ENCODE measurements around the gene VPS37B. TPM values are rescaled to one million over a fixed set of nuclear protein-coding genes. Genes with fewer than 3 reads are reported as not detected.

VPS37B gene
- total RNA-seq, 1 experiment from 2014 or later: 37.6 TPM

DNA sequence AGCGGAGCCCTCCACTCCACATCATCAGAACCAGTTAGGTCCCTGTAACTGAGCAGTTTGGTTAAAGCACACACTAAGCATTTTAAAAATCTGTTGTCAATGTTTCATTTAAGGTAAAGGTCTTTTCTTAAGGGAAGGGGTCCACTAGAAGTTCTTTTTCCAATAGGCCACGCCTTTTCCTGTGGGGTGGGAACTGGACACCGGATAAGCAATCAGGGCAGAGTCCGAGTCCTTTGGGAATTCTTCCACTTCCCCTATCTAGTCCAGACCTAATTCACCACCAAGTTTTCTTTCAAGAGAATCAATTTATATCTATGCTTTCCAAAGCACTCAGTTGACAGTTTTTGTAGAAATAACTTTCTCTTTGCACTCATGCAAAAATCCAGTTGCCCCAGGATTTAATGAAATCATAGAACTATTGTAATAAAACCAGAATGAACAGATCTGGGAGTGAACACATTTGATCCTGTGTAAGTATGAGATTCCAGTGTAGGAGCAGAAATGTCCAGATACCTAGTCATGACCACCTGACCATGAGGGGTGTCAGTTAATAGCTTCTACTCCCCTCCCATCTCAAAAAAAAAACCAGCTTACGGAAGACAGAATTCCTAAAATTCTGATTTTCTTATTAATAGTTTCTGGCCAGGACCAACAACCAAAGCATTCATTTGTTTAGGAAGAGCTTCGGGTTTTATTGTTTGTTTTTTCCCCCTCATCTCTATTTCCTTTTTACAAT is 11.7 kb downstream of the VPS37B start:
- TF ChIP-seq, protein P1, sequence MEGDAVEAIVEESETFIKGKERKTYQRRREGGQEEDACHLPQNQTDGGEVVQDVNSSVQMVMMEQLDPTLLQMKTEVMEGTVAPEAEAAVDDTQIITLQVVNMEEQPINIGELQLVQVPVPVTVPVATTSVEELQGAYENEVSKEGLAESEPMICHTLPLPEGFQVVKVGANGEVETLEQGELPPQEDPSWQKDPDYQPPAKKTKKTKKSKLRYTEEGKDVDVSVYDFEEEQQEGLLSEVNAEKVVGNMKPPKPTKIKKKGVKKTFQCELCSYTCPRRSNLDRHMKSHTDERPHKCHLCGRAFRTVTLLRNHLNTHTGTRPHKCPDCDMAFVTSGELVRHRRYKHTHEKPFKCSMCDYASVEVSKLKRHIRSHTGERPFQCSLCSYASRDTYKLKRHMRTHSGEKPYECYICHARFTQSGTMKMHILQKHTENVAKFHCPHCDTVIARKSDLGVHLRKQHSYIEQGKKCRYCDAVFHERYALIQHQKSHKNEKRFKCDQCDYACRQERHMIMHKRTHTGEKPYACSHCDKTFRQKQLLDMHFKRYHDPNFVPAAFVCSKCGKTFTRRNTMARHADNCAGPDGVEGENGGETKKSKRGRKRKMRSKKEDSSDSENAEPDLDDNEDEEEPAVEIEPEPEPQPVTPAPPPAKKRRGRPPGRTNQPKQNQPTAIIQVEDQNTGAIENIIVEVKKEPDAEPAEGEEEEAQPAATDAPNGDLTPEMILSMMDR (IDR thresholded peaks at IDR 0.05; ENCODE audit: unreplicated experiment): no peak
- Mint-ChIP-seq H3K4me1 (ENCODE audit: insufficient read depth, unreplicated experiment) (peaks cover 34% of the 10 kb centered on the region), H3K9me3 (ENCODE audit: unreplicated experiment) (no peaks in the 10 kb centered on the region), H3K4me3 (ENCODE audit: unreplicated experiment) (no peak overlapping the region), H3K27ac (ENCODE audit: low read depth, unreplicated experiment) (no peak overlapping the region), H3K36me3 (ENCODE audit: insufficient read depth, unreplicated experiment) (peaks cover 18% of the 10 kb centered on the region), H3K27me3 (ENCODE audit: insufficient read depth, unreplicated experiment) (no peaks in the 10 kb centered on the region)
- intact Hi-C loops (cut with micrococcal nuclease): no loop called here
- BruUV-seq (replicated peaks): no TSS peak
- ChIA-PET CTCF (interaction anchor here (1.0 kb wide), 2 partner anchors 10 to 23 kb away, joined by 3 to 5 read pairs; no protein-coding TSS in a partner anchor), POLR2A (interaction anchor here (1.1 to 5.5 kb wide), 6 partner anchors 7 to 91 kb away, joined by 3 to 87 read pairs (median 10); partner anchors contain the start of genes OGFOD2 and VPS37B)
- no peak for DNase-seq (ENCODE audit: unreplicated experiment)

DNA sequence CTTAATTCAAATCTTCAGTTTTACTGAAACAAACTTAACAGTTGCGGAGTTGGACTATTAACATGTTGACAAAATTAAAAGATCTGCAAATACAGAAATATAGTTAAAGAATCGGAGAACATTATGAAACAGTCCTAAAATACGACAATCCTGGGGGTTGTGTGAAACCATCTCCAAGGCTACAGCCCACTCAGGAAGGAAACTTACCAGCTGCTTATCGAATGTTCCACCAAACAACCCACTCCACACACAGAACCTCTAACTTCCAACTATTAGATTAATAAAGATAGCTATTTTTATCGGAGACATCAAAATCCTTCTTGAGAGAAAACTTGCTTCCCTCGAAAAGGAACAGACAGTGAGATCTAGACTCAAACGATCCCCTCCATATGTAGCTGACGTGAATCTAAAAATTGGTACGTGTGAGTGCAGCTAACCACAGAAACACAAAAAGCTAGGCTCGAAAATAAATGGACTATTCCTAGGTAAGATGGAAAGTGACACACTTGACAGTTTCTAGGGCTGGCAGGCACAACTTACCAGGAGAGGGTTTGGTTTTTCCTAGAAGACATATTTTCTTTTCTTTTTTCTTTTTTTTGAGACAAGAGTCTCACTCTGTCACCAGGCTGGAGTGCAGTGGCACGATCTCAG is 12.9 kb downstream of the VPS37B start:
- Mint-ChIP-seq H3K4me1 (ENCODE audit: insufficient read depth, unreplicated experiment) (peaks cover 25% of the 10 kb centered on the region), H3K27me3 (ENCODE audit: insufficient read depth, unreplicated experiment) (no peaks in the 10 kb centered on the region), H3K4me3 (ENCODE audit: unreplicated experiment) (no peak overlapping the region), H3K27ac (ENCODE audit: low read depth, unreplicated experiment) (no peak overlapping the region), H3K9me3 (ENCODE audit: unreplicated experiment) (no peaks in the 10 kb centered on the region), H3K36me3 (ENCODE audit: insufficient read depth, unreplicated experiment) (peaks cover 12% of the 10 kb centered on the region)
- DNase-seq (ENCODE audit: unreplicated experiment): no peak
- TF ChIP-seq, protein P1 (IDR thresholded peaks at IDR 0.05; ENCODE audit: unreplicated experiment): no peak
- intact Hi-C loops (cut with micrococcal nuclease): no loop called here
- POLR2A ChIA-PET: interaction anchor here (1.1 to 2.5 kb wide), 6 partner anchors 8 to 46 kb away, joined by 3 to 11 read pairs (median 4); no protein-coding TSS in a partner anchor
- CTCF ChIA-PET: interaction anchor here (0.6 to 1.6 kb wide), 9 partner anchors 11 to 89 kb away, joined by 3 to 9 read pairs (median 5); partner anchors contain the start of gene VPS37B
- BruUV-seq (replicated peaks): no TSS peak

DNA sequence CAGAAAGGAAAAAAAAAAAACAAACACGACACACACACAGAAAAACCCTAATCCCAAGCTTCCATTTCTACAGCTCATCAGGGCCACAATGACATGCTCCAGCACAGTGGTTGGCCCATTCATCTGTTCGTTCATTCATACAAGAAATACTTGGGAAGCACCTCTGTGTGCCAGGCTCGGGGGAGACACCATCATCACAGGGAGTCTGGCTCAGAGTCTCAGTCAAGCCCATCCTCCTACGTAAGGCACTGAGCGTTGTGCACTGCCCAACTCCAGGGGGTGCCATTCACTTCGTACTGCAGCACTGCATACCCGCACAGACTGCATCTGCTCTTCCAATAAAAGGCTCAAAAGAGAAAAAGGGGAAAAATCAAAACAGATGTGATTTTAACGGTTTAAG is 15.3 kb downstream of the VPS37B start:
- peaks cover 16% of the 10 kb centered on the region for H3K4me1 Mint-ChIP-seq (ENCODE audit: insufficient read depth, unreplicated experiment)
- ChIA-PET CTCF (interaction anchor here (0.6 to 1.1 kb wide), 2 partner anchors 9 to 66 kb away, joined by 3 to 7 read pairs; no protein-coding TSS in a partner anchor), POLR2A (interaction anchor here (1.3 to 2.5 kb wide), 2 partner anchors 9 to 13 kb away, joined by 3 to 10 read pairs; no protein-coding TSS in a partner anchor)
- H3K36me3 Mint-ChIP-seq (ENCODE audit: insufficient read depth, unreplicated experiment): peaks cover 12% of the 10 kb centered on the region
- intact Hi-C loops (cut with micrococcal nuclease): no loop called here
- no peak overlapping the region for H3K4me3 Mint-ChIP-seq (ENCODE audit: unreplicated experiment)
- H3K9me3 Mint-ChIP-seq (ENCODE audit: unreplicated experiment): no peaks in the 10 kb centered on the region
- no peaks in the 10 kb centered on the region for H3K27me3 Mint-ChIP-seq (ENCODE audit: insufficient read depth, unreplicated experiment)
- TF ChIP-seq, protein P1 (IDR thresholded peaks at IDR 0.05; ENCODE audit: unreplicated experiment): no peak
- peak overlapping the region; percentile 62 for H3K27ac Mint-ChIP-seq (ENCODE audit: low read depth, unreplicated experiment)
- DNase-seq (ENCODE audit: unreplicated experiment): peak; percentile 46
- no TSS peak for BruUV-seq (replicated peaks)

DNA sequence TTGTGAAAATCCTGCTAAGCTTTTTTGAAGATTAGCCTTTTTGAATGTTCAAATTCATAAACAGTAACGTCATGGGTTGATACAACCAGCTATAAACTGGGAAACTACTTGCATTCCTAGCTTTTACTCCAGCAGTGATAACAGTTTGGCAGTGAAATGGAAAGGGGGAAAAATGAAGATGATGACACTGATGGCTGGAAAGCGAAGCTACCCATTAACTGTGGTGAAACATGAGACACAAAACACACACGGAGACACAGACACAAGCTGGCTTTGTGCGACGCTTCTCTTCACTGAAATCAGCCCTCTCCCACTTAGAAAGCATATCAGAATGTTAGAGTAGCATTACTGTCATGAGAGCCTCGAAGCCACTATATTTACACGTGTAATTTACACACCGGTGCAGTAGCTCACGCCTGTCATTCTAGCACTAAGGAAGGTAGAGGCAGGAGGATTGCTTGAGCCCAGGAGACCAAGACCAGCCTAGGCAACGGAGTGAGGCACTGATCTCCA is 15.7 kb downstream of the VPS37B start:
- intact Hi-C loops (cut with micrococcal nuclease): no loop called here
- BruUV-seq (replicated peaks): no TSS peak
- TF ChIP-seq, protein P1 (IDR thresholded peaks at IDR 0.05; ENCODE audit: unreplicated experiment): no peak
- ChIA-PET POLR2A (interaction anchor here (0.7 to 1.3 kb wide), 3 partner anchors 11 to 353 kb away, joined by 3 read pairs; partner anchors contain the start of gene MPHOSPH9), CTCF (interaction anchor here (0.6 to 1.3 kb wide), 4 partner anchors 9 to 833 kb away, joined by 3 to 7 read pairs (median 4); no protein-coding TSS in a partner anchor)
- Mint-ChIP-seq H3K27me3 (ENCODE audit: insufficient read depth, unreplicated experiment) (no peaks in the 10 kb centered on the region), H3K4me1 (ENCODE audit: insufficient read depth, unreplicated experiment) (peaks cover 16% of the 10 kb centered on the region), H3K36me3 (ENCODE audit: insufficient read depth, unreplicated experiment) (peaks cover 12% of the 10 kb centered on the region), H3K27ac (ENCODE audit: low read depth, unreplicated experiment) (peak overlapping the region; percentile 62), H3K9me3 (ENCODE audit: unreplicated experiment) (no peaks in the 10 kb centered on the region), H3K4me3 (ENCODE audit: unreplicated experiment) (no peak overlapping the region)
- no peak for DNase-seq (ENCODE audit: unreplicated experiment)

Data from MCF 10A (cell line).